Colonic mucosa (tissue), 4 donors: ENCODE measurements around the gene EXOSC6. TPM values are rescaled to one million over a fixed set of nuclear protein-coding genes. Genes with fewer than 3 reads are reported as not detected.

Experiments
- DNase-seq: peaks from one replicate; pipeline ENCODE4 v3.0.0-alpha.2; 2020
- H3K27ac ChIP-seq: fragments of 200-600 bp; one replicate; pipeline ENCODE4 v1.8.0; 2021
- H3K27me3 ChIP-seq: fragments of 200-600 bp; one replicate; pipeline ENCODE4 v1.8.0; 2021
- H3K36me3 ChIP-seq: fragments of 200-600 bp; one replicate; pipeline ENCODE4 v1.8.0; 2021
- H3K4me1 ChIP-seq: fragments of 200-600 bp; one replicate; pipeline ENCODE4 v1.8.0; 2021; ENCODE audit warnings: mild to moderate bottlenecking
- H3K4me3 ChIP-seq: fragments of 200-600 bp; one replicate; pipeline ENCODE4 v1.8.0; 2021
- H3K9ac ChIP-seq, 2 donors: one replicate each; pipeline ENCODE4 v1.7.0; 2013; ENCODE audit warnings: control low read depth in 2 of 2, low read depth in 2 of 2, low read length in 2 of 2
- H3K9me3 ChIP-seq: fragments of 200-600 bp; one replicate; pipeline ENCODE4 v1.8.0; 2021
- CTCF ChIP-seq: fragments of 200-600 bp; IDR thresholded peaks from one replicate; pipeline ENCODE4 v1.8.0; 2022; ENCODE audit warnings: antibody characterized with exemption, mild to moderate bottlenecking
- intact Hi-C: fragments of 100-400 bp; cut with DNase I; formaldehyde crosslinking; loops from one replicate; pipeline ENCODE4 v1.14.1; 2022
- total RNA-seq, 2 donors: library from RNA; stranded (reverse); fragmentation: NEBNext Ultra II Directional in 1 of 2; extraction: Animal tissue kit (Norgen Biotek cat#: 25700) in 1 of 2; gene quantifications; one replicate each; pipeline ENCODE4 v1.2.1, GENCODE V29; 2021
- donor health status: healthy.
- donor health status: DM: no; HTN: no; CAD: no.
- donor health status: DM: no; HTN: no; CAD: no.

EXOSC6 gene
- total RNA-seq, 2 donors from 2014 or later: 12.2 to 20.0 TPM

- H3K4me1 ChIP-seq: no peaks in the 10 kb centered on the region
- no peak overlapping the region for H3K9ac ChIP-seq
- TF ChIP-seq CTCF: no peak
- no peak for DNase-seq
- H3K27ac ChIP-seq: no peak overlapping the region
- no peaks in the 10 kb centered on the region for H3K9me3 ChIP-seq
- no peak overlapping the region for H3K4me3 ChIP-seq
- intact Hi-C loops: loop anchor here (10.0 kb wide), 1 partner anchor 93 kb away; no protein-coding TSS in a partner anchor
- peaks cover 10% of the 10 kb centered on the region for H3K36me3 ChIP-seq
- no peaks in the 10 kb centered on the region for H3K27me3 ChIP-seq
Observed at GRCh38 chr16:70257391-70257790, 5.7 kb upstream of the EXOSC6 start.

GRCh38 chr16:70255574-70255973, 3.8 kb upstream of the EXOSC6 start:
- intact Hi-C loops: loop anchor here (10.0 kb wide), 1 partner anchor 91 kb away; no protein-coding TSS in a partner anchor
- Histone ChIP-seq H3K27ac (no peak overlapping the region), H3K4me1 (no peaks in the 10 kb centered on the region), H3K36me3 (peaks cover 10% of the 10 kb centered on the region), H3K9ac (no peak overlapping the region), H3K9me3 (no peaks in the 10 kb centered on the region), H3K27me3 (no peaks in the 10 kb centered on the region), H3K4me3 (no peak overlapping the region)
- TF ChIP-seq CTCF: no peak
- no peak for DNase-seq

GRCh38 chr16:70254965-70255286, 3.2 kb upstream of the EXOSC6 start:
- Histone ChIP-seq H3K4me3 (no peak overlapping the region), H3K36me3 (peaks cover 10% of the 10 kb centered on the region), H3K27ac (no peak overlapping the region), H3K9me3 (no peaks in the 10 kb centered on the region), H3K27me3 (no peaks in the 10 kb centered on the region), H3K4me1 (no peaks in the 10 kb centered on the region), H3K9ac (no peak overlapping the region)
- DNase-seq: no peak
- no peak for TF ChIP-seq CTCF
- intact Hi-C loops: loop anchor here (10.0 kb wide), 1 partner anchor 90 kb away; no protein-coding TSS in a partner anchor

GRCh38 chr16:70254180-70254964, 2.6 kb upstream of the EXOSC6 start:
- H3K27ac ChIP-seq: no peak overlapping the region

More at GRCh38 chr16:70254180-70254964, 2.6 kb upstream of the EXOSC6 start:
- peaks cover 10% of the 10 kb centered on the region for H3K36me3 ChIP-seq
- no peak for TF ChIP-seq CTCF
- no peak overlapping the region for H3K9ac ChIP-seq
- H3K4me3 ChIP-seq: no peak overlapping the region
- no peaks in the 10 kb centered on the region for H3K9me3 ChIP-seq
- H3K4me1 ChIP-seq: peaks cover 3% of the 10 kb centered on the region
- intact Hi-C loops: loop anchor here (10.0 kb wide), 1 partner anchor 90 kb away; no protein-coding TSS in a partner anchor
- no peaks in the 10 kb centered on the region for H3K27me3 ChIP-seq
- DNase-seq: no peak
